Upper lobe of left lung (tissue), 6 donors: Measurements from ENCODE around the gene IQCF6. TPM values are rescaled to one million over a fixed set of nuclear protein-coding genes. Genes with fewer than 3 reads are reported as not detected.
A peak's percentile ranks its signal among the peaks of the same experiment; 100 is the strongest.
"Not testable (repeated sequence)": the region's sequence is repeated elsewhere in the genome, so short reads cannot be mapped to it uniquely, and the experiment has no call there.

ENCODE experiments used
- ATAC-seq, 2 donors: fragments of 200-7000 bp; cut with Tn5 transposase; one replicate each; pipeline ENCODE4 v1.9.1; 2022; ENCODE audit warnings: mild to moderate bottlenecking in 2 of 2, moderate library complexity in 2 of 2; ENCODE audit not compliant: low FRiP score in 2 of 2
- DNase-seq, 2 donors: peaks; one replicate each; pipeline ENCODE4 v3.0.0-alpha.2; 2019 to 2020
- H3K27ac ChIP-seq, 4 donors: fragments of 200-600 bp; sonication (generic); one replicate each; pipeline ENCODE4 v1.5.1; 2016 to 2019
- H3K27me3 ChIP-seq, 4 donors: fragments of 200-600 bp; sonication (generic); one replicate each; pipeline ENCODE4 v1.5.1; 2017 to 2019
- H3K36me3 ChIP-seq, 4 donors: fragments of 200-600 bp; sonication (generic); one replicate each; pipeline ENCODE4 v1.5.1; 2016 to 2019
- H3K4me1 ChIP-seq, 4 donors: fragments of 200-600 bp; sonication (generic); one replicate each; pipeline ENCODE4 v1.5.1; 2018 to 2019
- H3K4me3 ChIP-seq, 4 donors: fragments of 200-600 bp; sonication (generic); one replicate each; pipeline ENCODE4 v1.5.1; 2017 to 2019; ENCODE audit warnings: mild to moderate bottlenecking in 2 of 4, moderate library complexity in 1 of 4
- H3K9me3 ChIP-seq, 4 donors: fragments of 200-600 bp; sonication (generic); one replicate each; pipeline ENCODE4 v1.5.1; 2018 to 2019
- CTCF ChIP-seq, 6 experiments: fragments of 450-650 bp in 4 of 6; fragments of 200-600 bp in 2 of 6; sonication (generic) in 2 of 6; IDR thresholded peaks; one replicate each; pipeline ENCODE4 v1.5.1; 2016 to 2019; ENCODE audit warnings: antibody characterized with exemption in 6 of 6
- EP300 ChIP-seq, 4 donors: sonication (generic); formaldehyde crosslinking; IDR thresholded peaks; one replicate each; pipeline ENCODE4 v1.5.1; 2017; ENCODE audit warnings: antibody characterized with exemption in 4 of 4, control low read depth in 2 of 4
- POLR2A ChIP-seq, 4 donors: fragments of 450-650 bp; IDR thresholded peaks; one replicate each; pipeline ENCODE4 v1.5.1; 2016 to 2017; ENCODE audit warnings: antibody characterized with exemption in 4 of 4, mild to moderate bottlenecking in 2 of 4
- POLR2AphosphoS5 ChIP-seq, 2 donors: sonication (generic); formaldehyde crosslinking; IDR thresholded peaks; one replicate each; pipeline ENCODE4 v1.5.1; 2017; ENCODE audit warnings: antibody characterized with exemption in 2 of 2
- WGBS, 2 donors: methylation state at CpG; one replicate each; pipeline ENCODE4 v1.1.5; 2017 to 2018; 5-methylcytosine and 5-hydroxymethylcytosine counted together
- total RNA-seq, 6 donors: library from RNA; depleted of rRNA in 4 of 6; stranded (reverse); fragments of >200 nt in 4 of 6; gene quantifications; one replicate each; pipeline versions ENCODE4 v1.1.0 to v1.2.1, GENCODE V29; 2016 to 2021
- donor health status: DM: no; HTN: no; CAD: no; lungs with moderate emphysema.
- donor health status: DM: no; HTN: yes; CAD: no; lungs with severe emphysema.

IQCF6 gene
- total RNA-seq, 6 donors from 2014 or later = not detected

GRCh38 chr3:51786267-51786666 is 7.2 kb upstream of the IQCF6 start:
- ATAC-seq (no peak), DNase-seq (no peak)
- H3K36me3 ChIP-seq = no peaks in the 10 kb centered on the region
- 82 to 89% methylated on average over 2 of the region's 2 CpGs for WGBS, 2 donors
- TF ChIP-seq POLR2AphosphoS5 (IDR thresholded peaks at IDR 0.05) = no peak
- H3K9me3 ChIP-seq = no peaks in the 10 kb centered on the region
- H3K4me3 ChIP-seq = no peak overlapping the region
- no peaks in the 10 kb centered on the region for H3K4me1 ChIP-seq
- H3K27me3 ChIP-seq = no peaks in the 10 kb centered on the region
- no peak overlapping the region for H3K27ac ChIP-seq

GRCh38 chr3:51778554-51778953 is 483 bp downstream of the IQCF6 start:
- no peaks in the 10 kb centered on the region for H3K36me3 ChIP-seq
- H3K27ac ChIP-seq = no peak overlapping the region
- no peaks in the 10 kb centered on the region for H3K9me3 ChIP-seq
- WGBS, 2 donors = 91 to 100% methylated on average over 3 to 17 of the region's 17 CpGs
- TF ChIP-seq CTCF (IDR thresholded peaks at IDR 0.05) (no peak), POLR2AphosphoS5 (IDR thresholded peaks at IDR 0.05) (no peak), POLR2A (IDR thresholded peaks at IDR 0.05) (no peak)
- H3K4me1 ChIP-seq = no peaks in the 10 kb centered on the region
- ATAC-seq (no peak), DNase-seq (peak in 1 of 2 donors; percentile 51)
- no peaks in the 10 kb centered on the region for H3K27me3 ChIP-seq
- H3K4me3 ChIP-seq = no peak overlapping the region

GRCh38 chr3:51777985-51778384 is 1.1 kb downstream of the IQCF6 start:
- Histone ChIP-seq H3K27ac (no peak overlapping the region), H3K4me1 (no peaks in the 10 kb centered on the region), H3K27me3 (no peaks in the 10 kb centered on the region), H3K4me3 (no peak overlapping the region), H3K9me3 (no peaks in the 10 kb centered on the region), H3K36me3 (no peaks in the 10 kb centered on the region)
- no peak for TF ChIP-seq EP300 (IDR thresholded peaks at IDR 0.05)
- TF ChIP-seq POLR2AphosphoS5 (IDR thresholded peaks at IDR 0.05) = no peak
- no peak for TF ChIP-seq CTCF (IDR thresholded peaks at IDR 0.05)
- no peak for TF ChIP-seq POLR2A (IDR thresholded peaks at IDR 0.05)
- WGBS, 2 donors = 40 to 50% methylated on average over 2 to 3 of the region's 3 CpGs
- ATAC-seq = no peak
- DNase-seq = peak; percentile 48 to 72

GRCh38 chr3:51773529-51774056 is 5.4 kb downstream of the IQCF6 start:
- H3K4me1 ChIP-seq = no peaks in the 10 kb centered on the region
- DNase-seq (no peak), ATAC-seq (no peak)
- no peaks in the 10 kb centered on the region for H3K9me3 ChIP-seq
- H3K4me3 ChIP-seq = no peak overlapping the region
- 37 to 51% methylated on average over 4 of the region's 4 CpGs for WGBS, 2 donors
- TF ChIP-seq EP300 (IDR thresholded peaks at IDR 0.05) (no peak), CTCF (IDR thresholded peaks at IDR 0.05) (no peak), POLR2A (IDR thresholded peaks at IDR 0.05) (no peak)
- no peak overlapping the region for H3K27ac ChIP-seq
- no peaks in the 10 kb centered on the region for H3K27me3 ChIP-seq
- H3K36me3 ChIP-seq = no peaks in the 10 kb centered on the region

GRCh38 chr3:51759203-51759602 is 19.8 kb downstream of the IQCF6 start:
- ATAC-seq (no peak), DNase-seq (no peak)
- TF ChIP-seq POLR2AphosphoS5 (IDR thresholded peaks at IDR 0.05) (no peak), EP300 (IDR thresholded peaks at IDR 0.05) (no peak), POLR2A (IDR thresholded peaks at IDR 0.05) (no peak), CTCF (IDR thresholded peaks at IDR 0.05) (no peak)
- no peak overlapping the region for H3K4me3 ChIP-seq
- peaks cover 0 to 22% (median 13%) of the 10 kb centered on the region in 4 donors for H3K9me3 ChIP-seq
- no peak overlapping the region for H3K27ac ChIP-seq
- H3K27me3 ChIP-seq = no peaks in the 10 kb centered on the region
- no peaks in the 10 kb centered on the region for H3K36me3 ChIP-seq
- no peaks in the 10 kb centered on the region for H3K4me1 ChIP-seq

GRCh38 chr3:51753763-51754750 is 25.0 kb downstream of the IQCF6 start:
- not testable (repeated sequence) for H3K4me3 ChIP-seq, ATAC-seq, H3K9me3 ChIP-seq, H3K36me3 ChIP-seq, DNase-seq, H3K4me1 ChIP-seq, H3K27me3 ChIP-seq, H3K27ac ChIP-seq
- 60 to 62% methylated on average over 13 of the region's 13 CpGs for WGBS, 2 donors
